Measurements from ENCODE around the gene LARP1.

DNA sequence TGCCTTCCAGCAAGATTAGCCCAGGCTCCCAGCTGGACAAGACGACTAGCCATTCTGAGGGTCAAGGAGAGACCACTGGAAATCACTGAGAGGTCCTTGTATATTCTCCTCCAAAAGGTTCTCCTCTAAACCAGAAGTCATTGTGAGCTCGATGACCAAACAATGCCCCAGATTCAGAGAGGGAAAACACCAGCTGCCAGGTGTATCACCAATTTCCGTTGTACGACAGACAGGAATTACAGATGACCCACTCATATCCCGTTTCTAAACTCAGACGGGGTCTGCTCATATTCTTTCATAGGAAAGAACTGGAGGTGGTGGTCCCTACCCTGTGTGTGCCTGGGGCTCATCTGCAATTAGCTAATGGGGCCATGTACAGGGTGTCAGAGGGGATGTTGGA lies 81.0 kb downstream of the LARP1 start:
- TF ChIP-seq, protein P1, sequence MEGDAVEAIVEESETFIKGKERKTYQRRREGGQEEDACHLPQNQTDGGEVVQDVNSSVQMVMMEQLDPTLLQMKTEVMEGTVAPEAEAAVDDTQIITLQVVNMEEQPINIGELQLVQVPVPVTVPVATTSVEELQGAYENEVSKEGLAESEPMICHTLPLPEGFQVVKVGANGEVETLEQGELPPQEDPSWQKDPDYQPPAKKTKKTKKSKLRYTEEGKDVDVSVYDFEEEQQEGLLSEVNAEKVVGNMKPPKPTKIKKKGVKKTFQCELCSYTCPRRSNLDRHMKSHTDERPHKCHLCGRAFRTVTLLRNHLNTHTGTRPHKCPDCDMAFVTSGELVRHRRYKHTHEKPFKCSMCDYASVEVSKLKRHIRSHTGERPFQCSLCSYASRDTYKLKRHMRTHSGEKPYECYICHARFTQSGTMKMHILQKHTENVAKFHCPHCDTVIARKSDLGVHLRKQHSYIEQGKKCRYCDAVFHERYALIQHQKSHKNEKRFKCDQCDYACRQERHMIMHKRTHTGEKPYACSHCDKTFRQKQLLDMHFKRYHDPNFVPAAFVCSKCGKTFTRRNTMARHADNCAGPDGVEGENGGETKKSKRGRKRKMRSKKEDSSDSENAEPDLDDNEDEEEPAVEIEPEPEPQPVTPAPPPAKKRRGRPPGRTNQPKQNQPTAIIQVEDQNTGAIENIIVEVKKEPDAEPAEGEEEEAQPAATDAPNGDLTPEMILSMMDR (IDR thresholded peaks at IDR 0.05) = no peak
- TF ChIP-seq POLR2A (IDR thresholded peaks at IDR 0.05) = no peak

All from right lobe of liver (tissue), 4 donors.